ENCODE measurements around the gene DGKI. TPM values are rescaled to one million over a fixed set of nuclear protein-coding genes. Genes with fewer than 3 reads are reported as not detected.

Gene DGKI
- total RNA-seq, 2 experiments from 2014 or later, result 0.46 TPM; not detected in 1

GRCh38 chr7:137671920-137672319 lies 174.9 kb downstream of the DGKI start:
- Histone ChIP-seq H4K20me1 (ENCODE audit: insufficient read depth, low read length) (no peaks in the 10 kb centered on the region), H3K4me3 (ENCODE audit: low read depth, low read length, poor library complexity, severe bottlenecking) (no peak overlapping the region), H3K27ac (ENCODE audit: low read depth, low read length, poor library complexity, severe bottlenecking) (no peak overlapping the region), H2AFZ (ENCODE audit: low read length) (no peak overlapping the region), H3K4me2 (ENCODE audit: low read length) (no peak overlapping the region), H3K79me2 (ENCODE audit: insufficient read depth, low read depth, low read length) (no peaks in the 10 kb centered on the region), H3K9me2 (ENCODE audit: insufficient read depth, low read length) (0 out of 2 replicates have a peak, but pooled peaks cover 4% of the 10 kb centered on the region), H3K9me3 (ENCODE audit: low read length) (no peaks in the 10 kb centered on the region), H3K4me1 (ENCODE audit: insufficient read depth, low read length, poor library complexity, severe bottlenecking) (no peaks in the 10 kb centered on the region), H3K36me3 (ENCODE audit: insufficient read depth, low read length) (no peaks in the 10 kb centered on the region)
- intact Hi-C loops (cut with micrococcal nuclease; ENCODE audit: unreplicated experiment), result no loop called here
- no peak for TF ChIP-seq CTCF (conservative IDR thresholded peaks at IDR 0.05; ENCODE audit: low read length)
- TF ChIP-seq EZH2phosphoT487 (IDR thresholded peaks at IDR 0.05; ENCODE audit: borderline replicate concordance, low read depth, low read length), result no peak
- ChIA-PET POLR2A (no interaction called here), CTCF (ENCODE audit: unreplicated experiment) (no interaction called here)
- BruUV-seq (replicated peaks), result no TSS peak
- DNase-seq (ENCODE audit: low spot score), result no peak

GRCh38 chr7:137670222-137671064 lies 176.3 kb downstream of the DGKI start:
- Histone ChIP-seq H3K4me2 (ENCODE audit: low read length) (no peak overlapping the region), H3K9me2 (ENCODE audit: insufficient read depth, low read length) (0 out of 2 replicates have a peak, but pooled peaks cover 4% of the 10 kb centered on the region), H3K36me3 (ENCODE audit: insufficient read depth, low read length) (no peaks in the 10 kb centered on the region), H3K9me3 (ENCODE audit: low read length) (no peaks in the 10 kb centered on the region), H3K79me2 (ENCODE audit: insufficient read depth, low read depth, low read length) (no peaks in the 10 kb centered on the region), H2AFZ (ENCODE audit: low read length) (no peak overlapping the region), H3K4me3 (ENCODE audit: low read depth, low read length, poor library complexity, severe bottlenecking) (no peak overlapping the region), H4K20me1 (ENCODE audit: insufficient read depth, low read length) (no peaks in the 10 kb centered on the region), H3K27ac (ENCODE audit: low read depth, low read length, poor library complexity, severe bottlenecking) (no peak overlapping the region), H3K4me1 (ENCODE audit: insufficient read depth, low read length, poor library complexity, severe bottlenecking) (no peaks in the 10 kb centered on the region)
- ChIA-PET CTCF (ENCODE audit: unreplicated experiment) (no interaction called here), POLR2A (interaction anchor here (1.2 kb wide), 1 partner anchor 10 kb away, joined by 4 read pairs; no protein-coding TSS in a partner anchor)
- BruUV-seq (replicated peaks), result no TSS peak
- DNase-seq (ENCODE audit: low spot score), result no peak
- intact Hi-C loops (cut with micrococcal nuclease; ENCODE audit: unreplicated experiment), result no loop called here
- no peak for TF ChIP-seq CTCF (conservative IDR thresholded peaks at IDR 0.05; ENCODE audit: low read length)
- no peak for TF ChIP-seq EZH2phosphoT487 (IDR thresholded peaks at IDR 0.05; ENCODE audit: borderline replicate concordance, low read depth, low read length)

GRCh38 chr7:137669706-137670105 lies 177.1 kb downstream of the DGKI start:
- Histone ChIP-seq H4K20me1 (ENCODE audit: insufficient read depth, low read length) (no peaks in the 10 kb centered on the region), H3K9me2 (ENCODE audit: insufficient read depth, low read length) (0 out of 2 replicates have a peak, but pooled peaks cover 4% of the 10 kb centered on the region), H3K4me2 (ENCODE audit: low read length) (no peak overlapping the region), H3K79me2 (ENCODE audit: insufficient read depth, low read depth, low read length) (no peaks in the 10 kb centered on the region), H3K9me3 (ENCODE audit: low read length) (no peaks in the 10 kb centered on the region), H3K36me3 (ENCODE audit: insufficient read depth, low read length) (no peaks in the 10 kb centered on the region), H3K27ac (ENCODE audit: low read depth, low read length, poor library complexity, severe bottlenecking) (no peak overlapping the region), H3K4me1 (ENCODE audit: insufficient read depth, low read length, poor library complexity, severe bottlenecking) (no peaks in the 10 kb centered on the region), H2AFZ (ENCODE audit: low read length) (no peak overlapping the region), H3K4me3 (ENCODE audit: low read depth, low read length, poor library complexity, severe bottlenecking) (no peak overlapping the region)
- intact Hi-C loops (cut with micrococcal nuclease; ENCODE audit: unreplicated experiment), result no loop called here
- no peak for DNase-seq (ENCODE audit: low spot score)
- ChIA-PET CTCF (ENCODE audit: unreplicated experiment) (no interaction called here), POLR2A (interaction anchor here (0.6 kb wide), 1 partner anchor 333 kb away, joined by 4 read pairs; no protein-coding TSS in a partner anchor)
- TF ChIP-seq CTCF (conservative IDR thresholded peaks at IDR 0.05; ENCODE audit: low read length) (no peak), EZH2phosphoT487 (IDR thresholded peaks at IDR 0.05; ENCODE audit: borderline replicate concordance, low read depth, low read length) (no peak)
- no TSS peak for BruUV-seq (replicated peaks)
